Lower leg skin (tissue), 4 donors: ENCODE data around the gene SBNO2. TPM values are rescaled to one million over a fixed set of nuclear protein-coding genes. Genes with fewer than 3 reads are reported as not detected.
A peak's percentile ranks its signal among the peaks of the same experiment; 100 is the strongest.

Experiments used
- DNase-seq, 2 donors: peaks; one replicate each; pipeline ENCODE4 v3.0.0-alpha.2; 2019; ENCODE audit warnings: low spot score in 2 of 2
- H3K4me3 ChIP-seq: fragments of 200-600 bp; sonication (generic); 2 replicates; pipeline ENCODE4 v1.5.1; 2017; ENCODE audit warnings: mild to moderate bottlenecking, low read depth; ENCODE audit not compliant: poor library complexity, severe bottlenecking
- POLR2A ChIP-seq, 2 donors: fragments of 450-650 bp; IDR thresholded peaks; one replicate each; pipeline ENCODE4 v1.6.1; 2016 to 2017; ENCODE audit warnings: antibody characterized with exemption in 2 of 2, mild to moderate bottlenecking in 1 of 2, moderate library complexity in 1 of 2
- WGBS, 2 donors: methylation state at CpG; one replicate each; pipeline ENCODE4 v1.1.5; 2018; 5-methylcytosine and 5-hydroxymethylcytosine counted together
- intact Hi-C: fragments of 100-400 bp; cut with DNase I; formaldehyde crosslinking; loops from one replicate; pipeline ENCODE4 v1.15.0; 2023; ENCODE audit warnings: low total_unique reads
- total RNA-seq, 4 donors: library from RNA; depleted of rRNA; stranded (reverse); fragments of >200 nt; gene quantifications; one replicate each; pipeline ENCODE4 v1.1.0, GENCODE V29; 2016
- TF ChIP-seq, protein P1 (sequence below), 3 donors: fragments of 450-650 bp; IDR thresholded peaks; one replicate each; pipeline ENCODE4 v1.5.1; 2016; ENCODE audit warnings: antibody characterized with exemption in 3 of 3, mild to moderate bottlenecking in 3 of 3, moderate library complexity in 2 of 3

SBNO2 gene
- total RNA-seq, 4 donors from 2014 or later: 54.8 to 68.6 (median 60.3) TPM

DNA sequence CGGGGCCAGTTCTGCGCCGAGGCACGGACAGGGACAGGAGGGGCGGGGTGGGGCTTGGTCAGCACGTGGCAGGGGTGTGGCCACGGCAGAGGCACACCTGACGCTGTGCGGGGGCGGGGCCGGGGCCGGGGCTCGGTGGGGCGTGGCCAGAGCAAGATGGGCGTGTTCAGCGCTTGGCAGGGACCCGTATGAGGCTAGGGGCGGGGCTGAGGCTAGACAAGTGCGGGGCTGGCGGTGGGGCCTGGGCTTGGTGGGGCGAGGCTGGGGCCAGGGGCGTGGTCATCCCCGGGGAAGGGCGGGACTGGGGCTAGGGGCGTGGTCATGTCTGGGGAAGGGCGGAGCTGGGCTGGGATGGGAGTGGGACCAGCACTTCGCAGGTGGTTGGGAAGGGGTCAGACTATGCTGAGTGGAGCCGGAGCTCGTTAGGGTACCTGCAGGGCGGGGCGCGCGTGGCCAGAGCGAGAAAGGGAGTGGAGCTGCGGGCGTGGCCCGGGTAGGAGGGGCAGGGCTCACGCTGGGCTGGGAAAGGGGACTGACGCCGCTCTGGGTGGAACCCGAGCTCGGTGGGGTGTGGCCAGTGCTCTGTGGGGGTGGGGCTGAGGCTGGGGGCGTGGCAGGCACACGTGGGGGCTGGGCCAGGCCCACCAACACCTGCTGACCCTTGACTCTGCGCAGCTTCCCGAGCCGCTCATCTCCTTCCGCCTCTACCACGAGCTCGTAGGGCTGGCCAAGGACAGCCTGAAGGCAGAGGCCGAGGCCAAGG, 91.7 kb downstream of the SBNO2 start:
- intact Hi-C loops: no loop called here
- TF ChIP-seq POLR2A (IDR thresholded peaks at IDR 0.05): no peak
- TF ChIP-seq, protein P1, sequence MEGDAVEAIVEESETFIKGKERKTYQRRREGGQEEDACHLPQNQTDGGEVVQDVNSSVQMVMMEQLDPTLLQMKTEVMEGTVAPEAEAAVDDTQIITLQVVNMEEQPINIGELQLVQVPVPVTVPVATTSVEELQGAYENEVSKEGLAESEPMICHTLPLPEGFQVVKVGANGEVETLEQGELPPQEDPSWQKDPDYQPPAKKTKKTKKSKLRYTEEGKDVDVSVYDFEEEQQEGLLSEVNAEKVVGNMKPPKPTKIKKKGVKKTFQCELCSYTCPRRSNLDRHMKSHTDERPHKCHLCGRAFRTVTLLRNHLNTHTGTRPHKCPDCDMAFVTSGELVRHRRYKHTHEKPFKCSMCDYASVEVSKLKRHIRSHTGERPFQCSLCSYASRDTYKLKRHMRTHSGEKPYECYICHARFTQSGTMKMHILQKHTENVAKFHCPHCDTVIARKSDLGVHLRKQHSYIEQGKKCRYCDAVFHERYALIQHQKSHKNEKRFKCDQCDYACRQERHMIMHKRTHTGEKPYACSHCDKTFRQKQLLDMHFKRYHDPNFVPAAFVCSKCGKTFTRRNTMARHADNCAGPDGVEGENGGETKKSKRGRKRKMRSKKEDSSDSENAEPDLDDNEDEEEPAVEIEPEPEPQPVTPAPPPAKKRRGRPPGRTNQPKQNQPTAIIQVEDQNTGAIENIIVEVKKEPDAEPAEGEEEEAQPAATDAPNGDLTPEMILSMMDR (IDR thresholded peaks at IDR 0.05): no peak
- WGBS, 2 donors: 16 to 23% methylated on average over 30 to 36 of the region's 51 CpGs
- peak; percentile 88 to 94 for DNase-seq
- no peak overlapping the region for H3K4me3 ChIP-seq

DNA sequence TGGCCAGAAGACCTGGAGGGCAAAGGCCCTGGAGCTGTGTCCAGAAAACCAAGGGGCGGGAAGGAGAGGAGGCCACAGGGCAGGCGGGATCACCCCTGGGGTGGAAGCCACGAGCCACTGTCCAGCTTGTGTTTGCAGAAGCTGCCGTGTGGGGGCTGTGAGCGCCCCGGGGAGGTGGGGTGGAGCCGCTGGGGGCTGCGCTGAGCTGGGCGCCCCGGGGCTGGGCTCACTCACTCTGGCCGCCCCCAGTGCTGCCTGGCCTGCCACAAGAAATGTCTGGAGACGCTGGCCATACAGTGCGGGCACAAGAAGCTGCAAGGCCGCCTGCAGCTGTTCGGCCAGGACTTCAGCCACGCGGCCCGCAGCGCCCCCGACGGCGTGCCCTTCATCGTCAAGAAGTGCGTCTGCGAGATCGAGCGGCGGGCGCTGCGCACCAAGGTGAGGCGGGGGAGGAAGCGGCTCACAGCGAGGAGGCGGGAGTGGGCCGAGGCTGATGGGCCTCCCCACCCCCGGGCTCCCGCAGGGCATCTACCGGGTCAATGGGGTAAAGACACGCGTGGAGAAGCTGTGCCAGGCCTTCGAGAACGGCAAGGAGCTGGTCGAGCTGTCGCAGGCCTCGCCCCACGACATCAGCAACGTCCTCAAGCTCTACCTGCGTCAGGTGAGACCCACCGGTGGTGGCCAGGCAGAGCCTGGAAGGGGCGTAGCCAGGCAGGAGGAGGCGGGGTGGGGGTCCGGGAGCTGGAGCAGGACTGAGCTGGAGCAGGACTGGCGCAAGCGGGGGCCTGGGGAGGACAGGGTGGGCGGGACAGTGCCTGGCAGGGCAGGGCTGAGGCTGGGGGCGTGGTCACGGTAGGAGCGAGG, 92.5 kb downstream of the SBNO2 start:
- intact Hi-C loops: no loop called here
- no peak overlapping the region for H3K4me3 ChIP-seq
- 64 to 78% methylated on average over 39 to 53 of the region's 58 CpGs for WGBS, 2 donors
- no peak for TF ChIP-seq POLR2A (IDR thresholded peaks at IDR 0.05)
- TF ChIP-seq, protein P1 (IDR thresholded peaks at IDR 0.05): no peak
- no peak for DNase-seq

DNA sequence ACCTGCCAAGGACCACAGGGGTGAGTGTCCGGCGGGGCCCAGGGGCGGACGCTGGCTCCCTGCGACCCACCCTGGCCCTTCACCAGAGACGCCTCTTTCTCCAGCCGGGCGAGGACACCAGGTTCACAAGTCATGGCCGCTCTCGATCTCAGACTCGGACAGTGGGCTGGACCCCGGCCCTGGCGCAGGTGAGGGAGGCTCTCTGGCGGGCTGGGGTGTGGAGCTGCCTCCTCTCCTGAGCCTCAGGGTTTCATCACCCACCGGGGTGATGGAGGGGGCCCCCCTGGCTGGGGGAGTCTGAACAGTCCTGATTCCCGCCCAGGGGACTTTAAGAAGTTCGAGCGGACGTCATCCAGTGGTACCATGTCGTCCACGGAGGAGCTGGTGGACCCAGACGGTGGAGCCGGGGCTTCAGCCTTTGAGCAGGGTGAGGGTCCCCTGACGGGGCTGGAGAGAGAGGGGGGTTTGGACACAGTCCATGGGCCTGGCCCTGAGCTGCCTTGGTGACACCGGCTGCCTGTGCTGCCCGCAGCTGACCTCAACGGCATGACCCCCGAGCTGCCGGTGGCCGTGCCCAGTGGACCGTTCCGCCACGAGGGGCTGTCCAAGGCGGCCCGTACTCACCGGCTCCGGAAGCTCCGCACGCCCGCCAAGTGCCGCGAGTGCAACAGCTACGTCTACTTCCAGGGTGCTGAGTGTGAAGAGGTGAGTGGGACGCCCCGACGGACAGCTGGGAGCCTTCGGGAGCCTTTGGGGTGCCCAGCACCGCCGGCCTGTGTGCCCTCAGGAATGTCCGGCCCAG, 93.5 kb downstream of the SBNO2 start:
- intact Hi-C loops: no loop called here
- H3K4me3 ChIP-seq: no peak overlapping the region
- TF ChIP-seq POLR2A (IDR thresholded peaks at IDR 0.05): no peak
- TF ChIP-seq, protein P1 (IDR thresholded peaks at IDR 0.05): no peak
- DNase-seq: no peak
- WGBS, 2 donors: 92 to 94% methylated on average over 39 to 50 of the region's 50 CpGs

DNA sequence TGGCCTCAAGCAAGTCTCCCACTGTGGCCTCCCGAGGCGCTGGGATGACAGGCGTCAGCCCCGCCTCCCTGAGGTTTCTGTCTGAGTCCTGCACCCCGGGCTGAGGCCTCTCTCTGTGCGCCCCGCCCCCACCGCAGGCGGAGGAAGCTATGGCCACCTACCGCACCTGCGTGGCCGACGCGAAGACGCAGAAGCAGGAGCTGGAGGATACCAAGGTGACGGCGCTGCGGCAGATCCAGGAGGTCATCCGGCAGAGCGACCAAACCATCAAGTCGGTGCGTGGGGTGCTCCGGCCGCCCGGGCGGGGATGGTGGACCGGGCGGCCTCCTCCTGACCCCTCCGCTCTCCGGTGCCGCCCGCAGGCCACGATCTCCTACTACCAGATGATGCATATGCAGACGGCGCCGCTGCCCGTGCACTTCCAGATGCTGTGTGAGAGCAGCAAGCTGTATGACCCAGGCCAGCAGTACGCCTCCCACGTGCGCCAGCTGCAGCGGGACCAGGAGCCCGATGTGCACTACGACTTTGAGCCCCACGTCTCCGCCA, 94.4 kb downstream of the SBNO2 start:
- no peak for TF ChIP-seq POLR2A (IDR thresholded peaks at IDR 0.05)
- TF ChIP-seq, protein P1 (IDR thresholded peaks at IDR 0.05): no peak
- intact Hi-C loops: no loop called here
- H3K4me3 ChIP-seq: no peak overlapping the region
- WGBS, 2 donors: 87 to 91% methylated on average over 45 of the region's 45 CpGs
- no peak for DNase-seq

DNA sequence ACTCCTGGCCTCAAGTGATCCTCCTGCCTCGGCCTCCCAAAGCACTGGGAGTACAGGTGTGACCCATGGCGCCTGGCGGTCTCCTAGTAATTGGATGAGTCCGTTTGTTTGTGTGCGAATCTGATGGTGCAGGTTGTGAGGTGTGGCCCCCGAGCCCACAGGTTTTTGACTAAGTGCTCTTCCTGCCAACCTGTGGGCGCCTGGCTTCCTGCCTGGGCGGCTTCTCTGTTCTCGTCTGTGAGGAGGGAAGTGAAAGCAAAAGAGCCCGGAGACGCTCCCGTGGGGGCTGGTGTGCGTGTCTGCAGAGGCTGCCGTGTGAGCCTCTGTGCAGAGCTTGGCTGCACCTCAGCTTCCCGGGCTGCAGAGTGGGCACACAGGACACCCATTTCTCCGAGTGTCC, 97.1 kb downstream of the SBNO2 start:
- no peak overlapping the region for H3K4me3 ChIP-seq
- TF ChIP-seq, protein P1 (IDR thresholded peaks at IDR 0.05): no peak
- TF ChIP-seq POLR2A (IDR thresholded peaks at IDR 0.05): no peak
- peak; percentile 66 to 94 for DNase-seq
- intact Hi-C loops: no loop called here
- WGBS, 2 donors: 31 to 32% methylated on average over 16 of the region's 16 CpGs
